IPS DF 4.7 (cell line): ENCODE measurements around the gene CITED4.
"Not testable (repeated sequence)": the region's sequence is repeated elsewhere in the genome, so short reads cannot be mapped to it uniquely, and the experiment has no call there.

ENCODE experiments used
- DNase-seq: peaks from one replicate; pipeline ENCODE4 v3.0.0-alpha.2; 2013; ENCODE audit warnings: low spot score; ENCODE audit errors: extremely low read depth

Gene CITED4

GRCh38 chr1:40862008-40862863 lies at the start of gene CITED4:
Gene CITED4, minus strand, starts transcription at chr1:40862363. Its CDS starts 236 bp downstream, at chr1:40862127.
- DNase-seq = peak; percentile 85

GRCh38 chr1:40911105-40911504 lies 48.9 kb upstream of the CITED4 start:
- no peak for DNase-seq

- no peak for DNase-seq
Measured at GRCh38 chr1:40909281-40909680, 47.1 kb upstream of the CITED4 start.

GRCh38 chr1:40908350-40908749 lies 46.2 kb upstream of the CITED4 start:
- no peak for DNase-seq

GRCh38 chr1:40907899-40908298 lies 45.7 kb upstream of the CITED4 start:
- DNase-seq = no peak

GRCh38 chr1:40906781-40907400 lies 44.7 kb upstream of the CITED4 start:
- DNase-seq = no peak

GRCh38 chr1:40905061-40905460 lies 42.9 kb upstream of the CITED4 start:
- DNase-seq = no peak

- no peak for DNase-seq
Measured at GRCh38 chr1:40903106-40903505, 40.9 kb upstream of the CITED4 start.

- DNase-seq = no peak
Measured at GRCh38 chr1:40901886-40902852, 40.0 kb upstream of the CITED4 start.

- DNase-seq = no peak
Measured at GRCh38 chr1:40899230-40899870, 37.2 kb upstream of the CITED4 start.

- DNase-seq = no peak
Measured at GRCh38 chr1:40898431-40898901, 36.3 kb upstream of the CITED4 start.

- no peak for DNase-seq
Measured at GRCh38 chr1:40897513-40897912, 35.4 kb upstream of the CITED4 start.

- DNase-seq = no peak
Measured at GRCh38 chr1:40896482-40896881, 34.3 kb upstream of the CITED4 start.

GRCh38 chr1:40895601-40896000 lies 33.4 kb upstream of the CITED4 start:
- DNase-seq = no peak

GRCh38 chr1:40894858-40895257 lies 32.7 kb upstream of the CITED4 start:
- not testable (repeated sequence) for DNase-seq

GRCh38 chr1:40894455-40894854 lies 32.3 kb upstream of the CITED4 start:
- DNase-seq = no peak

- DNase-seq = no peak
Measured at GRCh38 chr1:40893946-40894345, 31.8 kb upstream of the CITED4 start.

- no peak for DNase-seq
Measured at GRCh38 chr1:40892354-40892753, 30.2 kb upstream of the CITED4 start.

- DNase-seq = no peak
Measured at GRCh38 chr1:40890771-40891170, 28.6 kb upstream of the CITED4 start.

- DNase-seq = no peak
Measured at GRCh38 chr1:40887652-40888051, 25.5 kb upstream of the CITED4 start.

GRCh38 chr1:40887012-40887378 lies 24.8 kb upstream of the CITED4 start:
- DNase-seq = no peak
